ENCODE data around the gene CLN3.
"Not testable (repeated sequence)": the region's sequence is repeated elsewhere in the genome, so short reads cannot be mapped to it uniquely, and the experiment has no call there.

Gene CLN3

DNA sequence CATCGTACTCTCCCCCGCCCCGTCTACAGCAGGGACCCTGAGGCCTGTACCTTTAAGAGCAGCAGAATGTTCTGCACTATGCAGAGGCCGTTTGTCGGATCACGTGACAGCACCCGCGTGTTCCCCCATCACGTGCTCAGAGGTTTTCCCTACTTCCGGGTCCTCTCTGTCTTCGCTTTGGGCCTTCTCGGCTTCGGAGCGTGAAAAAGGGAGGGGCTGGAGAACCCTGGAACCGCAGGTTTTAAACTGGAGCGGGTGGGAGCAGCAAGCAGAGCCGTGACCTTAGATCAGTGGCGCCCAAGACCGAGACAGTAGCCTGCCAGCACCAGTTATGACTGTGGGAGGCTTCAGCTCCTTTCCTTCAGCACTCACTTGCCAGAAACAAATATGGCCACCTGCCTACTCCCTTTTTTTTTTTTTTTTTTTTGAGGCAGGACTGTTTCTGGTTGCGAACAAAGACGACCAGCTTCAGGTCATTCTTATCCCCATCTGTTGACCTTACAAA, at the start of gene CLN3:
Gene CLN3 (minus strand): TSS at position 105 of the 505 bp plus-strand sequence. CDS start 315 bp downstream, outside the sequence.
- DNase-seq (ENCODE audit: low read depth), result peak; percentile 83

DNA sequence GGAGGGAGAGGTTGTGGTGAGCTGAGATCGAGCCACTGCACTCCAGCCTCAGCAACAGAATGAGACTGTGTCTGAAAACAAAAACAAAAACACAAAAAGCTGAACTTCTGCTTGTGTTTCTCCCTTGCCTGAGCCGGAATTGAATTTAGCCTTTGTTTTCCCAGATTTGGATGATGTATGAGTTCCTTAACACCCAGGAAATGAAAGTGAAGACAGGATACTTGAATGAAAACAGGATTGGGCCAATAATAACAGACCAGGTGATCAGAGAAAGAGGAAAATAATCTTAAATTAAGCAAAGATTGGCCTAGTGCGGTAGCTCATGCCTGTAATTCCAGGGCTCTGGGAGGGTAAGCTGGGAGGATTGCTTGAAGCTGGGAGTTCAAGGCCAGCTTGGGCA, 48.5 kb upstream of the CLN3 start:
- DNase-seq (ENCODE audit: low read depth), result no peak

DNA sequence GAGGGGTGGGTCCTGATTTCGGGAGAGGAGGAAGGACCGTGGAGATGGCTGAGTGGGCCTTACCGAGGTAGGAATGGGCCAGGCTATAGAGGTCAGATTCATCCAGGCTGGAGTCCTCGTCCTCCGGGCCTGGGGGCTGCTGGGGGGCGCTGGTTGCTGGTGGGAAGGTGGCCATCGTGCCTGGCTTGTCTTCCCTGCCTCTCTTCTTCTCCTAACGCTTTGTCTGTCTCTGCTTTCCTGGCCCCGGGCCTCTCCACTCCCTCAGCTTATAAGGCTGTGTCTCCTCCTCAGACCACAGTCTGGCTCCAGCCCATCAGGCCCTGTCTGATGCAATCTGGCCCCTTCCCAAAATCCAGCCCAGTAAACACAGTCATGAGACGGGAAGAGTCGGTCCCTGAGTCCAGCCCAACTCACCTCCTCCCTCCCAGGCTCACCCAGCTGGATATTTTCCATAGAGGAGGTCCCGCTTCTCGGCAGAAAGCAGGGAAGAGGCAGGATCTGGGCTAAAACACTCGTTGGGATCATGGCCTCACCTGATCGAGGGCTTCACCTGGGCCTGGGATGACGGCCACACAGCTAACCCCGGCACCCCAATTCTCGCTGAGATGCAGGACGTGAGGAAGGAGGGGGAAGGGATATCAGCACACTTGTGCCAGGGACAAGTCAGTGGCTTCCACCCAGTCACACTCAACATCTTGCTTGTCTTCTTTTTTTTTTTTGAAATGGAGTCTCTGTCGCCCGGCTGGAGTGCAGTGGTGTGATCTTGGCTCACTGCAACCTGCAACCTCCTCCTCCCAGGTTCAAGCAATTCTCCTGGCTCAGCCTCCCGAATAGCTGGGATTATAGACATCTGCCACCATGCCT, 47.1 kb upstream of the CLN3 start, which contains the start of gene NUPR1:
Gene NUPR1 (minus strand): TSS at position 242 of the 864 bp plus-strand sequence. CDS start 67 bp downstream, at position 175.
- DNase-seq (ENCODE audit: low read depth), result no peak

DNA sequence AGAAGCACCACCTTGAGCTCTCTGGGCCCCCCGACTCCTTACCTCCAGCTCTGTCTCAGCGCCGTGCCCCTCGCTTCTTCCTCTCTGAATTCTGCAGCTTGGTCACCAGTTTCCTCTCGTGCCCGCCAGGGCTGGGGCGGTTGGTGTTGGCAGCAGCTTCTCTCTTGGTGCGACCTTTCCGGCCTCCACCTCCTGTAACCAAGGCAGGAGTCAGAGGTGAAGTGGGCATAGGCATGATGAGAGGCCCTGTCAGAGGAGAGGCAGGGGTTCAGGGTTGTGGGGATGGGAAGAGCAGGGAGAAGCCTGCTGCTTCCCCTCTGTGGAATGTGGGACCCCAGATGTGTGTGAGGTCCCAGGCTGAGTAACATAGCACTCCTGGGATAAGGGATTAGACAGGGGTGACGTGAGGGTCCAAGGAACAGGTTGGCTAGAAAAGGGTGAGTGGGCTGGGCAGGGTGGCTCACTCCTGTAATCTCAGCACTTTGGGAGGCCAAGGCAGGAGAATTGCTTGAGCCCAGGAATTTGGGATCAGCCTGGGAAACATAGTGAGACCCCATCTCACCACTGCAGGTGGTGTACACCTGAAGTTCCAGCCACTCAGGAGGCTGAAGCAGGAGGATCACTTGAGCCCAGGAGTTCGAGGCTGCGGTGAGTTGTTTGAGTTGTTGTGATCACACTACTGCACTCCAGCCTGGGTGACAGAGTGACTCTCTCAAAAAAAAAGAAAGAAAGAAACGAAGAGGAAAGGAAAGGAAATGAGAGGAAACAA, 46.3 kb upstream of the CLN3 start:
- no peak for DNase-seq (ENCODE audit: low read depth)

DNA sequence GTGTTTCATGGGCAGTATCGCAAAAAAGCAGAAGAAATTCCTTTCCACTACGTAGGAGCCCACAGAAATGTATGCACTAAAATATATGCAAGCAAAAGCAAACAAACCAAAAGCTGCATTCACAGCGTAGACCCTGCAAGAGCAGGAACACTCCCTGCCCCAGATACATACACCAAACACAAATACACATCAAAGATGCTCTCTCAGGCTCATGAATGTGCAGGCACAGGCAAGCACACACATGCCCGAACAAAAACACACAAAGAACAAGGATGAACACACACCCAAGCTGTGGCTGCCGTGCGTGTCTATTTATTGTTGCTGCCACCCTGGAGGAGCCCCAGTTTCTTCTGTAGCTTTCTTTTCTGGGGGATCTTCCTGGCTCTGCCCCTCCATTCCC, 45.2 kb upstream of the CLN3 start:
- no peak for DNase-seq (ENCODE audit: low read depth)

DNA sequence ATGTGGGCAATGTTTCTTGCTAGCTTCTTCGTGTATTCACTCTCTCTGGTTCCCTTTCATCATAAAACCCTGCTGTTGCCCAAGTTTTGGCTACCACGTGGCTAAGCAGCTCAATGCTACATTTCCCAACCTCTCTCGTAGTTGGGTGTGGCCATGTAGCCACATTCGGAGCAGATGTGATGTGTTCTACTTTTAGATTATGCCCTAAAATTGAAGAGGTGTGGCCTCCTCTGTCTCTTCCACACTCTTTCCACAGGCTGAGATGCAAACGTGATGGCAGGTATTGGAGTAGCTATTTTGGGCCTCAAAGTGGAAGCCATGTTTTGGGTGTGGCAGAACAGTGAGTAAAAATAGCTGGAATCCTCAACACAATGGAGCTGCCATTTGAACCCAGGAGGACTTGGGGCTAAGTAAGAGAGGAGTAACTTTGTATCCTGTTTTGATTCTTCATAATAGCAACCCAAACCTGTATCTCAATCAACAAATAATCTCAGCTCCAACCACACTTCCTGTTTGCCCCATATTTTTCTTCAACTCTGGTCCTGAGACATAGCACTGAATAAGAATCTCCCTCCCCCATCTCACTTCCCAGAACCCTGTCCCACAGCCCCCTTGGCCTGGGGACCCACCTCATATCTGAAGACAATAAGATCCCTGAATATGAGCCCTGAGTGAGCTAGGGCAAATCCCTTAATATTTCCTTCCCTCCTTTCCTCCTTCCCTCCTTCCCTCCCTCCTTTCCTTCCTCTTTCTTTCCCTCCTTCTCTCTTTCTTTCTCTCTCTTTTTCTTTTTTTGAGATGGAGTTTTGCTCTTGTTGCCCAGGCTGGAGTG, 42.9 kb upstream of the CLN3 start:
- no peak for DNase-seq (ENCODE audit: low read depth)

DNA sequence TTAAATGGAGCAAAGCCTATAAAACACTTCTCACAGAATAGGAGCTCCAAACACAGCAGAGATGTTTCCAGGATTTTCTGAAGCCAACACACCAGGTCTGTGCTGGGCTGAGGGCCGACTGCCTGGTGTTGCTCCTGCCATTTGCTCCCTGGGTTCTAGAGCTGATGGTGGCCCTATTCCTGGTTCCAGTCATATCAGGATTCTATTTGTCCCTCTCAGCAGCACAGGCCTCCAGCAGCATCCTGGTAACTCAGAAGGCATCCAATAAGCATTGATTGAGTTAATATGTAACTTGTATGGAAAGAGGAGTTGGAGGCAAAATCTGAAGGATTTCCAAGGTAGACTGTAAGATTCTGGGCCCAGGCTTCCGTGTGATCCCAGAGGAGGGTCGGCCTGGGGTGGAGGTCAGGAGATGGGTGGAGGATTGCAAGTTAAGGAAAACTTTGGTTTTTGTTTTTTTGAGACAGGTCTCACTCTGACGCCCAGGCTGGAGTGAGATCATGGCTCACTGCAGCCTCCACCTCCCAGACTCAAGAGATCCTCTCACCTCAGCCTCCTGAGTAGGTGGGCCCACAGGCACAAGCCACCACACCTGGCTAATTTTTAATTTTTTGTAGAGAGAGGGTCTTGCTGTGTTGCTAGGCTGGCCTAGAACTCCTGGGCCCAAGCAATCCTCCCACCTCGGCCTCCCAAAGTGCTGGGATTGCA, 41.2 kb upstream of the CLN3 start:
- DNase-seq (ENCODE audit: low read depth), result no peak

DNA sequence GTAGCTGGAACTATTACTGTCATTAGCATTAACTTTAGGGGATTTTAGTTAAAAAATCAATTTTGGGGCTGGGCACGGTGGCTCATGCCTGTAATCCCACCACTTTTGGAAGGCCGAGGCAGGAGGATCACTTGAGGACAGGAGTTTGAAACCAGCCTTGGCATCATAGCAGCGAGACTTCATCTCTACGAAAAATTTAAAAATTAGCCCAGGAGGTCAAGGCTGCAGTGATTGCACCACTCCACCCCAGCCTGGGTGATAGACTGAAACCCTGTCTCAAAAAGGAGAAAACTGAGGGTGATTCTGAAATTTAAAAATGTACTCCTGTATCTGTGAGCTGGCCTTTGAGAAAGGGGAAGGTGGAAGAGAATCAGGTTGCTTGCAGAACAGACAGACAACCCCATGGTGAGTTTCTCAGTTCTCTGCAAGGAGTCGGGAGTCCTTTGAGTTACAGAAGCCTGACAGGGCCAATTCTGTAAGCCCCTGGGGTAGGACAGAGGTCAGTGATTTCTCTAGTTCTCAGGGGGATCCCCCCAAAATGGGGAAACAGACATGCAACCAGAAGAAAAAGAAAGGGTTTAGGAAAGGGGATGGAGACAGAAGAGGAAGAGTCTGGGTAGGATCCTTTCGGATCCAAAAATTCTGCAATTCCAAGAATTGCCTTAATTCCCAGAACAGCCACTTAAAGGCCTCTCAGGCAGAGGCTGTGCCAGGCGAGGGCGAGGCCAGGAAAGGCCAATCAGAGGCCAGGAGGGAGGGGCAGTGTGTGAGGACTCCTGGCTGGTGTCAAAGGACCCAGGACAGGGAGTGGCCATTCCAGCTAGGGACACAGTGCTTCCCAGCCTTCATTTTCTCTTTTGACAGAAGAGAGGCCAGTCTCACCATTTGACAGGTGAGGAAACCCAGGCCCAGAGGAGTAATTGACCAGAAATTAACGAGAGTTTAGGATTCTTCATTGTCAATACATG, 40.2 kb upstream of the CLN3 start:
- DNase-seq (ENCODE audit: low read depth), result no peak

DNA sequence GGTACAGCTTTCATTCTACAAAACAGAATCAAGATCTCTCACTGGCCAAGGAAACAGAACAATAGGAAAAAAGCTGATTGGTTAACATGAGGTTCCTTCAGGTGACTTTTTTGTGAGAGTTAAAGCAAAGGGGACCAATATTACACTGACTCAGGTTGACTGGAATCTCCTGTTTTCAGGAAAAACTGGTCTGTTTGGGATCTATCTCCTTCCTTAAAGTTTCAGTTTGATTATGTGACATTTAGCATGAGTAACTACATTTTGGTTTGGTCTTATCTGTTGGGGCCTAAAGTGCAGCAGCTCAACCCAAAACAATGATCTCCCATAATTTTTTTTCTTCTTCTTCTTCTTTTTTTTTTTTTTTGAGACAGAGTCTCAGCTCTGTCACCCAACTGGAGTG, 37.2 kb upstream of the CLN3 start:
- no peak for DNase-seq (ENCODE audit: low read depth)

DNA sequence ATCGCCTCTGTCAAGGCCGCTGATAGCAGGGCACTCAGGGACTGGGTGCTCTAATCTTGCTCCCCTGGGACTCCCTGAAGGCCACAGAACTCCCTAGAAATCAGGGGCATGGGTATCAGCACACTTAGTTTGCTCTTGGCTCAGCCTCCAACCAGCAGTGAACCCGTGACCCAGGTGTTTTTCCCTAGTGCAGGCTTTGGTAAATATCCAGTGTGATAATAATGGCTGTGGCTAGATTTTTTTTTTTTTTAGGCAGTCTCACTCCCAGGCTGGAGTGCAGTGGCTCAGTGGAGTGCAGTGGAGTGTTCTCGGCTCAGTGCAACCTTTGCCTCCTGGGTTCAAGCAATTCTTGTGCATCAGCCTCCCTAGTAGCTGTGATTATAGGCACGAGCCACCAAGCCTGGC, 36.6 kb upstream of the CLN3 start:
- no peak for DNase-seq (ENCODE audit: low read depth)

DNA sequence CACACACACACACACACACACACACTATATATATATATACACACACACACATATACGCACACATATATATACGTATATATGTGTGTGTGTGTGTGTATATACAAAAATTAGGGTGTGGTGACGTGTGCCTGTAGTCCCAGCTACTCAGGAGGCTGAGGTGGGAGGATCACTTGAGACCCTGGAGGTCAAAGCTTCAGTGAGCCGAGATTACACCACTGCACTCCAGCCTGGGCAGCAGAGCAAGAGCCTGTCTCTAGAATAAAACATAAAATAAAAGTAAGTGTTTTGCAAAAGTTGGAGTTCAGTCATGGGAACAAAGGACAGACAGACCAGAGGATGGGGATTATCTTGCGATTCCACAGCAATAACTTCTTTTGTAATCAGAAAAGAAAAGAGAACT, 36.1 kb upstream of the CLN3 start:
- DNase-seq (ENCODE audit: low read depth), result no peak

DNA sequence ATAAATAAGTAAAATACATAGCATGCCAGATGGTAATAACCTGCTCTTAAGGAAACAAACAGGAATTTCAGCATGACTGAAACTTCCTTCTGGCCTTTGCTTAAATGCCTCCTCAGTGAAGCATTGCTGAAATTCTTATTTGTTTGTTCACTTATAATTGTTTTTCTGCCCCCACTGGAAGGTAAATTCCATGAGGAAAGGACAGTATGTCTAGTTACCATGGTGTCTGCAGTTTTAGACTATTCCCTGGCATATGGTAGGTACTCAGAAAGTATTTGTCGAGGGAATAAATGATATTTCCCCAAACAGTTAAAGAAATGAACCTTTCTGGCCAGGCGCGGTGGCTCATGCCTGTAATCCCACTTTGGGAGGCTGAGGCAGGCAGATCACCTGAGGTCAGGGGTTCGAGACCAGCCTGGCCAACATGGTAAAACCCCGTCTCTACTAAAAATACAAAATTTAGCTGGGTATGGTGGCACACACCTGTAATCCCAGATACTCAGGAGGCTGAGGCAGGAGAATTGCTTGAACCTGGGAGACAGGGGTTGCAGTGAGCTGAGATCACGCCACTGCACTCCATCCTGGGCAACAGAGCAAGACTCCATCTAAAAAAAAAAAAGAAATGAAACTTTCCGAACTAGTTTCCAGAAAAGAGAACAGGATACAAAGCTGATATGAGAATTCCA, 35.4 kb upstream of the CLN3 start:
- not testable (repeated sequence) for DNase-seq (ENCODE audit: low read depth)

DNA sequence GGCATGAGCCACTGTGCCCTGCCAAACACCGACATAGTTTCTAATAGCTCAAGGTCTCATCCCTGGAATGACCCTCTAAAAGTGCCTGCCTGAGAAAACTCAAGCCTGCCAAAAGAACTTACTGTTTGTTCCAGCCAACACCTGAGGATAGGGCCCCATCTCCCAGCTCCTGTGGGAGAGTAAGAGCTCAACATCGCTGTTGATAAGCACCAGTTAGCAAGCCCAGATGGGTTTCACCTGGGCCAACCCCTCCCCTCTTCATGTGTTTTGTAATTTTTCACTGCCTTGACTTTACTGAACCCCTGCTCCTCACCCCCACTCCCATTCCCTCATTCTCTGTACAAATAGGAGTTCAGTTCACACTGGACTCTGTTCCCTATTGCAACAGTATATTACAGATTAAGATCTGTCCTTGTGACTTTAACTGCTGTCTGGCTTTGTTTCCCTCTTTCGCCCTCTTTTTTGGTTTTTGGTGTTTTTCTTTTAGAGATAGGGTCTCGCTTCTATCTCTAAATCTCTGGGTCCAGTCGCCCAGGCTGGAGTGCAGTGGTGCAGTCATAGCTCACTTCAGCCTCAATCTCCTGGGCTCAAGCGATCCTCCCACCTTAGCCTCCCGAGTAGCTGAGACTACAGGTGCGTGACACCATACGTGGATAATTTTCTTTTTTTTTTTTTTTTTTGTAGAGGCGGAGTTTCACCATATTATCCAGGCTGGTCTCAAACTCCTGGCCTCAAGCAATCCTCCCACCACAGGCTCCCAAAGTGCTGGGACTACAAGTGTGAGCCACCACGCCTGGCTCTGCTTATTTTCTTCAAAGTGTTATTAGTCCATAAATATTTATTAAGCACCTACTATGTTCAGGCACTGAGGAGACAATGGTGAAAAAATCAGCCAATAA, 34.6 kb upstream of the CLN3 start:
- DNase-seq (ENCODE audit: low read depth), result no peak

DNA sequence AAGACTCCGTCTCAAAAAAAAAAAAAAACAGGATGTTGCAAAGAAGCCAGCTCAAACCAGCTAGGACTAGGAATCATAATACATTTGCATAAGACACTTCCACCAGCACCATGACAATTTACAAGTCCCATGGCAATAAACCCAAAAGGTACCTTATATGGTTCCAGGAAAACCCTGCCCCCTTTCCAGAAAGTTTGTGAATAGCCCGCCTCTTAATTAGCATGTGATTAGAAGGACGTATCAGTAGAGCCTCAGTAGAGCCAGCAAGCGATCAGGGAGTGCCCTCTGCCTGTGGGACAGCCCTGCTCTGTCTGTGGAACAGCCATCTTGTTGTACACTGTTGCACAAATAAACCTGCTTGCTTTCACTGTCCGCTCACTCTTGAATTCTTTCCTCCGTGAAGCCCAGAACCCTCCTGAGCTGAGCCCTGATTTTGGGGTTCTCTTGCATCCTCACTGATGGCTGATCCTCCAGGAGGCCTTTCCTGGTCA, 32.9 kb upstream of the CLN3 start:
- no peak for DNase-seq (ENCODE audit: low read depth)

DNA sequence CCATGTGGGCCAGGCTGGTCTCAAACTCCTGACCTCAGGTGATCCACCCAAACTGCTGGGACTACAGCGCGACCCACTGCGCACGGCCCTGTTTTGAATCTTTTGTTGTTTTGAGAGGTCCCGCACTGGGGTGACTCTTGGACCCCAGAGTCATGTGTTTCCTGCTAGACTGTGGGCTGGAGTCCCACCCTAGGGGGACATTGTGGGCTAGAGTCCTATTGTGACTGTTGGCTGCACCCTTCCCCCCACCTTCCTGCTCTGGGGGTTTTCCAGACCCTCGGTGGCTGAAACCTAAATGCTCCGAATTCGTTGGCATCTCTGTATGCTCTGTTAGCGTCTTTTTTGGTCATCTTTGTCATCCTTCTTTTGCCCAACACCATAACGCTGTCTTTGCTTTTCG, 30.9 kb upstream of the CLN3 start:
- DNase-seq (ENCODE audit: low read depth), result no peak

DNA sequence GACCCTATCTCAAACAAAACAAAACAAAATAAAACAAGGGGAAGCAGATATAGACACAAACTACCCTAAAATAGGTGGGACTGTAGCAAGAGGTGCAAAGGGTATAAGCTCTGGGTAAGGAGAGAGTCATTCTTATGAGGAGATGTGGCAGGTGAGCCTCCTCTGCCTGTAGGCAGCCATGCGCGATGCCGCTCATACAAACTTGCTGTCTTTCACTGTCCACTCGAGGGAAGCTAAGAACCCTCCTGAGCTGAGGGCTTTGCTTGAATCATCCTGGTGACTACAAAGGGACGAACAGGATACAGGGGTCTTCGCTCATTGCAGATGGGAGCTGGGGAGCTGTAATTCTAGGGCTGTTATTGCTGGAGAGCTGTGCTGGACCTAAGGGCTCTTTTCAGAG, 29.6 kb upstream of the CLN3 start:
- DNase-seq (ENCODE audit: low read depth), result no peak

DNA sequence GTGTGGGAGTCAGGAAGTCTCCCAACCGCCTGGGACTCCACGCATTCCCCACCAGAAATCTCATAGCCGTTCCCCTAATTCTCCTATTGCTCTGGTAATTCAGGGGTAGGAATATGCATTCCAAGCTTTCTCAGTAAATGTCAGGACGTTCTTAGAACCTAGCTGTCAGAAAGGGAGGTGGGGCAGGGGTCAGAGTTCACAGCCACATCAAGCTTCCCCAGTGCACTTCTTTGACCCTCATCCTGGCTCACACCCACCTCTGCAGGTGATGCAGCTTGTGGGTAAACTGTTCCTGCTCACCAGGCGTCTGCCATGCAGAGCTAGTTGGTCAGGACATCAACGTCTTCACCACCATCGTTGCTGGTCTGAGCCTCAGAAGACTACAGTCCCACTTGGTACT, 28.8 kb upstream of the CLN3 start:
- DNase-seq (ENCODE audit: low read depth), result no peak

DNA sequence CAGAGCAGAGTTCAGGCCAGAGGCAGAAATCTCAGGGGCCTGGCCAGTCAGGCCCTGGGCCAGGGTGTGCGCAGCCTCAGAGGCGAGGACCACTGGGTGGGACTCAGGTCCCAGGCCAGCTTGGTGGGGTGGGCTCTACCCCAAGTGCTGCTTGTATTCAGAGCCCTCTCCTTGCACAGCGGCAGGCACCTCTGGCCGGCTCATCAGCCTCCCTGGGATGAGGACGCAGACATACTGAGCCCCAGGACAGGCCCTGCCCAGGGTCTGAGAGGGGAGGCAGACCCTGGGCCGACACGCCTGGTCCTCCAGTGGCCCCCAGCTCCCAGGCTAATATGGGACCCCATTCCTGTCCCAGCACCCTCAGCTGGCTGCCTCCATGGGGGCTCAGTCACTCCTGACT, 22.4 kb upstream of the CLN3 start:
- DNase-seq (ENCODE audit: low read depth), result no peak
